ENCODE results near the gene PLXNA4.

DNA sequence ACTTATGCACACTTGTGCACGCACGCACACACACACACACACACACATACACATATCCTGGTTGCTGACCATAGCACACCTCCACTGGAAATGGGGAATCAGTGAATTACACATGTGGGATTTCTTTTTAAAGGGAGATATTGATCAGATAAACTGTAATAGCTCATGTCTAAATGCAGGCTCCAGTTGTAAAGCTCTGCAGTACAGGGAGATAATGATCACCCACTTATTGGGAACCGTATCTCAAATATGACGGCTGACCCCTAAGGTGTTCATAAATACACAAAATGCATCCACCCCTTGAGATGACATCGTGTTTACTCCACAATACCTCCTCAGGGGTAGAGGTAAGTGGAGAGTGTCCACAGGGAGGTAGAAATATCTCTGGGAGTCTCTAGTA, 79.2 kb downstream of the PLXNA4 start:
- TF ChIP-seq, protein P1, sequence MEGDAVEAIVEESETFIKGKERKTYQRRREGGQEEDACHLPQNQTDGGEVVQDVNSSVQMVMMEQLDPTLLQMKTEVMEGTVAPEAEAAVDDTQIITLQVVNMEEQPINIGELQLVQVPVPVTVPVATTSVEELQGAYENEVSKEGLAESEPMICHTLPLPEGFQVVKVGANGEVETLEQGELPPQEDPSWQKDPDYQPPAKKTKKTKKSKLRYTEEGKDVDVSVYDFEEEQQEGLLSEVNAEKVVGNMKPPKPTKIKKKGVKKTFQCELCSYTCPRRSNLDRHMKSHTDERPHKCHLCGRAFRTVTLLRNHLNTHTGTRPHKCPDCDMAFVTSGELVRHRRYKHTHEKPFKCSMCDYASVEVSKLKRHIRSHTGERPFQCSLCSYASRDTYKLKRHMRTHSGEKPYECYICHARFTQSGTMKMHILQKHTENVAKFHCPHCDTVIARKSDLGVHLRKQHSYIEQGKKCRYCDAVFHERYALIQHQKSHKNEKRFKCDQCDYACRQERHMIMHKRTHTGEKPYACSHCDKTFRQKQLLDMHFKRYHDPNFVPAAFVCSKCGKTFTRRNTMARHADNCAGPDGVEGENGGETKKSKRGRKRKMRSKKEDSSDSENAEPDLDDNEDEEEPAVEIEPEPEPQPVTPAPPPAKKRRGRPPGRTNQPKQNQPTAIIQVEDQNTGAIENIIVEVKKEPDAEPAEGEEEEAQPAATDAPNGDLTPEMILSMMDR (IDR thresholded peaks at IDR 0.05), result no peak
- TF ChIP-seq POLR2AphosphoS5 (IDR thresholded peaks at IDR 0.05; ENCODE audit: low read depth, low read length), result no peak

All from Panc1 (cell line).